ENCODE results near the gene STAU1. TPM values are rescaled to one million over a fixed set of nuclear protein-coding genes. Genes with fewer than 3 reads are reported as not detected.

Gene STAU1
- total and polyA plus RNA-seq, 2 of the 13 experiments (the other 11 are each of a cell fraction or from before 2014, with no cell fraction given) = 119 to 133 TPM

DNA sequence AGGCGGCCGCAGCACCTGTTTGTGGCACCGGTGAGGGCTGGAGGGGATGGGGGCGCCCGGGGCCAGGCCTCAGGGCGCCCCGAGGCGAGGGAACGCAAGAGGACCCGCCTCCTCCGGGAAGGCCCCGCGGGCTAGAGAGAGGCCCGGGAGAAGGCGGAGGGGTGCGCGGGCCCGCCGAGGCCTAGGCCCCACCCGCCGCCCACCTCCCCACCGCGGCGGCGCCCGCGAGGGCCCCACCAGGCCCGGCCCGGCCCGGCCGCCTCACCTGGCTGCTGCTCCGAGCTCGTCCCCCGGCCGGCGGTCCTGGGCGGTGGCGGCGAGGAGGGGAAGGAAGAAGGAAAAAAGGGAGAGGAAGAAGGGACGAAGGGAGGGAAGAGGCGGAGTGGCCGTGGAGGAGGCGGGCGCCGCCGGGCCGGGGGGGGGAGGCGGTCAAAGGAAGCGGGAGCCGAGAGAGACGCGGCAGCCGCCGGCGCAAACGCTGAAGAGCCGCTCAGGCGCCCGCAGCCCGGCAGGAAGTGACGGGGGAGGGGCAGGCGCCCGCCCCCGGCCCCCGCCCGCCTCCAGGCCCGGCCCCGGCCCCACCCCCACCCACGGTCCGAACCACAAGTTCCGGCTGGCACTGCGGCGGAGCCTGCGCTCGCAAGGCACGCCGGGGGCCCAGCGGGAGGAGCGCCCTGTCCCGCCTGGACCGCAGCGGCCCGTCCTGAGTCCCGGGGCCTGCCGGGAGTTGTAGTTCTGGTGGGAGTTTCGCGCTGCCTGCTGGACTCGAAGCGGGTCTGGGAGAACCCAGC, at the start of gene STAU1 (continued):
- TF ChIP-seq, protein P1, sequence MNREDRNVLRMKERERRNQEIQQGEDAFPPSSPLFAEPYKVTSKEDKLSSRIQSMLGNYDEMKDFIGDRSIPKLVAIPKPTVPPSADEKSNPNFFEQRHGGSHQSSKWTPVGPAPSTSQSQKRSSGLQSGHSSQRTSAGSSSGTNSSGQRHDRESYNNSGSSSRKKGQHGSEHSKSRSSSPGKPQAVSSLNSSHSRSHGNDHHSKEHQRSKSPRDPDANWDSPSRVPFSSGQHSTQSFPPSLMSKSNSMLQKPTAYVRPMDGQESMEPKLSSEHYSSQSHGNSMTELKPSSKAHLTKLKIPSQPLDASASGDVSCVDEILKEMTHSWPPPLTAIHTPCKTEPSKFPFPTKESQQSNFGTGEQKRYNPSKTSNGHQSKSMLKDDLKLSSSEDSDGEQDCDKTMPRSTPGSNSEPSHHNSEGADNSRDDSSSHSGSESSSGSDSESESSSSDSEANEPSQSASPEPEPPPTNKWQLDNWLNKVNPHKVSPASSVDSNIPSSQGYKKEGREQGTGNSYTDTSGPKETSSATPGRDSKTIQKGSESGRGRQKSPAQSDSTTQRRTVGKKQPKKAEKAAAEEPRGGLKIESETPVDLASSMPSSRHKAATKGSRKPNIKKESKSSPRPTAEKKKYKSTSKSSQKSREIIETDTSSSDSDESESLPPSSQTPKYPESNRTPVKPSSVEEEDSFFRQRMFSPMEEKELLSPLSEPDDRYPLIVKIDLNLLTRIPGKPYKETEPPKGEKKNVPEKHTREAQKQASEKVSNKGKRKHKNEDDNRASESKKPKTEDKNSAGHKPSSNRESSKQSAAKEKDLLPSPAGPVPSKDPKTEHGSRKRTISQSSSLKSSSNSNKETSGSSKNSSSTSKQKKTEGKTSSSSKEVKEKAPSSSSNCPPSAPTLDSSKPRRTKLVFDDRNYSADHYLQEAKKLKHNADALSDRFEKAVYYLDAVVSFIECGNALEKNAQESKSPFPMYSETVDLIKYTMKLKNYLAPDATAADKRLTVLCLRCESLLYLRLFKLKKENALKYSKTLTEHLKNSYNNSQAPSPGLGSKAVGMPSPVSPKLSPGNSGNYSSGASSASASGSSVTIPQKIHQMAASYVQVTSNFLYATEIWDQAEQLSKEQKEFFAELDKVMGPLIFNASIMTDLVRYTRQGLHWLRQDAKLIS (CRISPR knock-in tag; IDR thresholded peaks at IDR 0.05) = no peak
- TF ChIP-seq, protein P2, sequence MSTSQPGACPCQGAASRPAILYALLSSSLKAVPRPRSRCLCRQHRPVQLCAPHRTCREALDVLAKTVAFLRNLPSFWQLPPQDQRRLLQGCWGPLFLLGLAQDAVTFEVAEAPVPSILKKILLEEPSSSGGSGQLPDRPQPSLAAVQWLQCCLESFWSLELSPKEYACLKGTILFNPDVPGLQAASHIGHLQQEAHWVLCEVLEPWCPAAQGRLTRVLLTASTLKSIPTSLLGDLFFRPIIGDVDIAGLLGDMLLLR (CRISPR knock-in tag; IDR thresholded peaks at IDR 0.05) = no peak
- TF ChIP-seq KLF12 (CRISPR knock-in tag; IDR thresholded peaks at IDR 0.05; ENCODE audit: borderline replicate concordance) (peak; percentile 59; the same call in 1 of the 2 replicates), EED (CRISPR knock-in tag; IDR thresholded peaks at IDR 0.05) (peak; percentile 66; the same call in 1 of the 2 replicates), SNAPC2 (CRISPR knock-in tag; IDR thresholded peaks at IDR 0.05) (peak; percentile 45; the same call in 1 of the 2 replicates), GLI4 (CRISPR knock-in tag; IDR thresholded peaks at IDR 0.05; ENCODE audit: borderline replicate concordance) (no peak; the same call in 1 of the 2 replicates), WIZ (CRISPR knock-in tag; IDR thresholded peaks at IDR 0.05) (no peak), SMARCC2 (IDR thresholded peaks at IDR 0.05) (no peak), ZNF382 (CRISPR knock-in tag; IDR thresholded peaks at IDR 0.05; ENCODE audit: borderline replicate concordance) (no peak), EZH2 (conservative IDR thresholded peaks at IDR 0.05; ENCODE audit: low read depth, low read length) (no peak), ZNF790 (CRISPR knock-in tag; IDR thresholded peaks at IDR 0.05; ENCODE audit: borderline replicate concordance) (peak; percentile 70; the same call in 1 of the 2 replicates), DNMT1 (CRISPR knock-in tag; IDR thresholded peaks at IDR 0.05) (no peak), HOXA5 (CRISPR knock-in tag; IDR thresholded peaks at IDR 0.05) (peak; percentile 95), ZNF331 (CRISPR knock-in tag; IDR thresholded peaks at IDR 0.05) (peak; percentile 67), HOXD1 (CRISPR knock-in tag; IDR thresholded peaks at IDR 0.05) (no peak; the same call in 1 of the 2 replicates)
- TF ChIP-seq, protein P3, sequence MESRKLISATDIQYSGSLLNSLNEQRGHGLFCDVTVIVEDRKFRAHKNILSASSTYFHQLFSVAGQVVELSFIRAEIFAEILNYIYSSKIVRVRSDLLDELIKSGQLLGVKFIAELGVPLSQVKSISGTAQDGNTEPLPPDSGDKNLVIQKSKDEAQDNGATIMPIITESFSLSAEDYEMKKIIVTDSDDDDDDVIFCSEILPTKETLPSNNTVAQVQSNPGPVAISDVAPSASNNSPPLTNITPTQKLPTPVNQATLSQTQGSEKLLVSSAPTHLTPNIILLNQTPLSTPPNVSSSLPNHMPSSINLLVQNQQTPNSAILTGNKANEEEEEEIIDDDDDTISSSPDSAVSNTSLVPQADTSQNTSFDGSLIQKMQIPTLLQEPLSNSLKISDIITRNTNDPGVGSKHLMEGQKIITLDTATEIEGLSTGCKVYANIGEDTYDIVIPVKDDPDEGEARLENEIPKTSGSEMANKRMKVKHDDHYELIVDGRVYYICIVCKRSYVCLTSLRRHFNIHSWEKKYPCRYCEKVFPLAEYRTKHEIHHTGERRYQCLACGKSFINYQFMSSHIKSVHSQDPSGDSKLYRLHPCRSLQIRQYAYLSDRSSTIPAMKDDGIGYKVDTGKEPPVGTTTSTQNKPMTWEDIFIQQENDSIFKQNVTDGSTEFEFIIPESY (CRISPR knock-in tag; IDR thresholded peaks at IDR 0.05) = peak; percentile 56; the same call in 1 of the 2 replicates
- TF ChIP-seq, protein P4, sequence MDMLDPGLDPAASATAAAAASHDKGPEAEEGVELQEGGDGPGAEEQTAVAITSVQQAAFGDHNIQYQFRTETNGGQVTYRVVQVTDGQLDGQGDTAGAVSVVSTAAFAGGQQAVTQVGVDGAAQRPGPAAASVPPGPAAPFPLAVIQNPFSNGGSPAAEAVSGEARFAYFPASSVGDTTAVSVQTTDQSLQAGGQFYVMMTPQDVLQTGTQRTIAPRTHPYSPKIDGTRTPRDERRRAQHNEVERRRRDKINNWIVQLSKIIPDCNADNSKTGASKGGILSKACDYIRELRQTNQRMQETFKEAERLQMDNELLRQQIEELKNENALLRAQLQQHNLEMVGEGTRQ (IDR thresholded peaks at IDR 0.05; ENCODE audit: low read depth, low read length) = no peak
- TF ChIP-seq, protein P4 (CRISPR knock-in tag; IDR thresholded peaks at IDR 0.05; ENCODE audit: borderline replicate concordance) = no peak
- TF ChIP-seq, protein P5, sequence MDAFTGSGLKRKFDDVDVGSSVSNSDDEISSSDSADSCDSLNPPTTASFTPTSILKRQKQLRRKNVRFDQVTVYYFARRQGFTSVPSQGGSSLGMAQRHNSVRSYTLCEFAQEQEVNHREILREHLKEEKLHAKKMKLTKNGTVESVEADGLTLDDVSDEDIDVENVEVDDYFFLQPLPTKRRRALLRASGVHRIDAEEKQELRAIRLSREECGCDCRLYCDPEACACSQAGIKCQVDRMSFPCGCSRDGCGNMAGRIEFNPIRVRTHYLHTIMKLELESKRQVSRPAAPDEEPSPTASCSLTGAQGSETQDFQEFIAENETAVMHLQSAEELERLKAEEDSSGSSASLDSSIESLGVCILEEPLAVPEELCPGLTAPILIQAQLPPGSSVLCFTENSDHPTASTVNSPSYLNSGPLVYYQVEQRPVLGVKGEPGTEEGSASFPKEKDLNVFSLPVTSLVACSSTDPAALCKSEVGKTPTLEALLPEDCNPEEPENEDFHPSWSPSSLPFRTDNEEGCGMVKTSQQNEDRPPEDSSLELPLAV (CRISPR knock-in tag; conservative IDR thresholded peaks at IDR 0.05; ENCODE audit: low read depth) = no peak
